Fibroblast of peridontal ligament (primary cell): Measurements from ENCODE around the gene PCDHA5.
"Not testable (repeated sequence)": the region's sequence is repeated elsewhere in the genome, so short reads cannot be mapped to it uniquely, and the experiment has no call there.

Experiments
- DNase-seq: peaks from one replicate; pipeline ENCODE4 v3.0.0-alpha.2; 2010; ENCODE audit errors: extremely low read depth

The PCDHA5 gene

GRCh38 chr5:140823475-140823874 lies 2.1 kb downstream of the PCDHA5 start:
- DNase-seq = no peak

- DNase-seq = peak; percentile 7
Observed at GRCh38 chr5:140827704-140828361, 6.4 kb downstream of the PCDHA5 start, which contains the start of gene PCDHA6. TSS of gene PCDHA6 (plus strand) at chr5:140827960. CDS start at chr5:140828092, 132 bp downstream.

GRCh38 chr5:140828362-140828737 lies 6.9 kb downstream of the PCDHA5 start:
- DNase-seq = no peak

GRCh38 chr5:140829511-140830501 lies 8.4 kb downstream of the PCDHA5 start:
- not testable (repeated sequence) for DNase-seq

GRCh38 chr5:140833993-140834392 lies 12.6 kb downstream of the PCDHA5 start, which contains the start of gene PCDHA7:
TSS of gene PCDHA7 (plus strand) at chr5:140834269. CDS start at chr5:140834384, 115 bp downstream.
- peak; percentile 4 for DNase-seq

- not testable (repeated sequence) for DNase-seq
Observed at GRCh38 chr5:140834439-140835008, 13.1 kb downstream of the PCDHA5 start.

- no peak for DNase-seq
Observed at GRCh38 chr5:140835622-140836510, 14.5 kb downstream of the PCDHA5 start.

- no peak for DNase-seq
Observed at GRCh38 chr5:140840978-140841962, 19.9 kb downstream of the PCDHA5 start, which contains the start of gene PCDHA8. TSS of gene PCDHA8 (plus strand) at chr5:140841187. CDS start at chr5:140841322, 135 bp downstream.

- DNase-seq = no peak
Observed at GRCh38 chr5:140842798-140843733, 21.7 kb downstream of the PCDHA5 start.

- not testable (repeated sequence) for DNase-seq
Observed at GRCh38 chr5:140848139-140849102, 27.0 kb downstream of the PCDHA5 start, which contains the start of gene PCDHA9. TSS of gene PCDHA9 (plus strand) at chr5:140848382. CDS start at chr5:140848496, 114 bp downstream.

GRCh38 chr5:140849831-140850634 lies 28.6 kb downstream of the PCDHA5 start:
- not testable (repeated sequence) for DNase-seq

GRCh38 chr5:140855772-140856674 lies 34.6 kb downstream of the PCDHA5 start, which contains the start of gene PCDHA10:
TSS of gene PCDHA10 (plus strand) at chr5:140855897. CDS start at chr5:140856049, 152 bp downstream.
- DNase-seq = no peak

GRCh38 chr5:140857177-140857986 lies 36.0 kb downstream of the PCDHA5 start:
- no peak for DNase-seq

- no peak for DNase-seq
Observed at GRCh38 chr5:140857987-140858240, 36.5 kb downstream of the PCDHA5 start.
